ENCODE data around the gene GNAT3. TPM values are rescaled to one million over a fixed set of nuclear protein-coding genes. Genes with fewer than 3 reads are reported as not detected.

GNAT3 gene
- total RNA-seq, 1 donor from 2014 or later = not detected

GRCh38 chr7:80482950-80483349 lies 28.9 kb downstream of the GNAT3 start:
- peaks cover 5% of the 10 kb centered on the region for H3K9me3 Mint-ChIP-seq
- no peak for DNase-seq (ENCODE audit: low read depth, low spot score)
- H3K27me3 Mint-ChIP-seq (ENCODE audit: low read depth) = no peaks in the 10 kb centered on the region
- TF ChIP-seq, protein P1, sequence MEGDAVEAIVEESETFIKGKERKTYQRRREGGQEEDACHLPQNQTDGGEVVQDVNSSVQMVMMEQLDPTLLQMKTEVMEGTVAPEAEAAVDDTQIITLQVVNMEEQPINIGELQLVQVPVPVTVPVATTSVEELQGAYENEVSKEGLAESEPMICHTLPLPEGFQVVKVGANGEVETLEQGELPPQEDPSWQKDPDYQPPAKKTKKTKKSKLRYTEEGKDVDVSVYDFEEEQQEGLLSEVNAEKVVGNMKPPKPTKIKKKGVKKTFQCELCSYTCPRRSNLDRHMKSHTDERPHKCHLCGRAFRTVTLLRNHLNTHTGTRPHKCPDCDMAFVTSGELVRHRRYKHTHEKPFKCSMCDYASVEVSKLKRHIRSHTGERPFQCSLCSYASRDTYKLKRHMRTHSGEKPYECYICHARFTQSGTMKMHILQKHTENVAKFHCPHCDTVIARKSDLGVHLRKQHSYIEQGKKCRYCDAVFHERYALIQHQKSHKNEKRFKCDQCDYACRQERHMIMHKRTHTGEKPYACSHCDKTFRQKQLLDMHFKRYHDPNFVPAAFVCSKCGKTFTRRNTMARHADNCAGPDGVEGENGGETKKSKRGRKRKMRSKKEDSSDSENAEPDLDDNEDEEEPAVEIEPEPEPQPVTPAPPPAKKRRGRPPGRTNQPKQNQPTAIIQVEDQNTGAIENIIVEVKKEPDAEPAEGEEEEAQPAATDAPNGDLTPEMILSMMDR (conservative IDR thresholded peaks at IDR 0.05) = no peak
- H3K27ac Mint-ChIP-seq (ENCODE audit: unreplicated experiment) = no peak overlapping the region
- H3K4me1 Mint-ChIP-seq = no peaks in the 10 kb centered on the region
- H3K36me3 Mint-ChIP-seq (ENCODE audit: low read depth) = peaks cover 2% of the 10 kb centered on the region
- no peak overlapping the region for H3K4me3 Mint-ChIP-seq

- Mint-ChIP-seq H3K4me1 (no peaks in the 10 kb centered on the region), H3K27ac (ENCODE audit: unreplicated experiment) (no peak overlapping the region), H3K36me3 (ENCODE audit: low read depth) (peaks cover 2% of the 10 kb centered on the region), H3K27me3 (ENCODE audit: low read depth) (no peaks in the 10 kb centered on the region), H3K9me3 (peaks cover 5% of the 10 kb centered on the region), H3K4me3 (no peak overlapping the region)
- no peak for DNase-seq (ENCODE audit: low read depth, low spot score)
- TF ChIP-seq, protein P1 (conservative IDR thresholded peaks at IDR 0.05) = no peak
These were observed 30.5 kb downstream of the GNAT3 start for GRCh38 chr7:80481196-80481884.

DNA sequence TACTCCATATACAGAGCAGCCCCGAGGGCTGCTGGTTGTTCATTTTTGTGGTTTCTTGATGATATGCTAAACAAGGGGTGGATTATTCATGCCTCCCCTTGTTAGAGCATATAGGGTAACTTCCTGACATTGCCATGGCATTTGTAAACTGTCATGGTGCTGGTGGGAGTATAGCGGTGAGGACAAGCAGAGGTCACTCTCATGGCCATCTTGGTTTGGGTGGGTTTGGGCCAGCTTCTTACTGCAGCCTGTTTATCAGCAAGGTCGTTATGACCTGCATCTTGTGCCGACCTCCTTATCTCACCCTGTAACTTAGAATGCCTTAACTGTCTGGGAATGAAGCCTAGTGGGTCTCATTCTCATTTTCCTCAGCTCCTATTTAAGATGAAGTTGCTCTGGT lies 31.3 kb downstream of the GNAT3 start:
- no peak overlapping the region for H3K4me3 Mint-ChIP-seq
- DNase-seq (ENCODE audit: low read depth, low spot score) = no peak
- no peaks in the 10 kb centered on the region for H3K4me1 Mint-ChIP-seq
- no peaks in the 10 kb centered on the region for H3K27me3 Mint-ChIP-seq (ENCODE audit: low read depth)
- H3K36me3 Mint-ChIP-seq (ENCODE audit: low read depth) = peaks cover 2% of the 10 kb centered on the region
- TF ChIP-seq, protein P1 (conservative IDR thresholded peaks at IDR 0.05) = no peak
- peaks cover 5% of the 10 kb centered on the region for H3K9me3 Mint-ChIP-seq
- H3K27ac Mint-ChIP-seq (ENCODE audit: unreplicated experiment) = peak overlapping the region; percentile 35

- DNase-seq (ENCODE audit: low read depth, low spot score) = no peak
- H3K27ac Mint-ChIP-seq (ENCODE audit: unreplicated experiment) = no peak overlapping the region
- TF ChIP-seq, protein P1 (conservative IDR thresholded peaks at IDR 0.05) = no peak
- H3K36me3 Mint-ChIP-seq (ENCODE audit: low read depth) = peaks cover 2% of the 10 kb centered on the region
- H3K4me3 Mint-ChIP-seq = no peak overlapping the region
- H3K9me3 Mint-ChIP-seq = peaks cover 5% of the 10 kb centered on the region
- no peaks in the 10 kb centered on the region for H3K4me1 Mint-ChIP-seq
- H3K27me3 Mint-ChIP-seq (ENCODE audit: low read depth) = no peaks in the 10 kb centered on the region
These were observed 33.2 kb downstream of the GNAT3 start for GRCh38 chr7:80478683-80479082.

DNA sequence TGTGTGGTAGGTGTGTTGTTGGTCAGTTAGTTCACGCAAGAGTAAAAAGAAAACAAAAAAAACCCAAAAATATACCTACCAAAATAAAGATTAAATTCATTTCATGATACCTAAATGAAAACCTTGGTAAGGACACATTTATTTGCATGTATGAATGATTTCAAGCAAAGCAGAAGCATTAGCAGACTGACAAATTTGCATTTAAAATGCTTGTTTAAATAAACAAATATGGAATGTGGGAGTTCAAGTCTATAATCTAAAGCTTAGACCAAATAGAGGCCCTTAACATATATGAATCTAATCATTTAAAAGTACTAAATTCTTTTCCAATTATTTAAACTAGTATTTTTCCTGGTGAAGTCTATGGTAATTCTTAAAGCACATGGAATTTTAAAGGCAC lies 35.8 kb downstream of the GNAT3 start:
- H3K36me3 Mint-ChIP-seq (ENCODE audit: low read depth) = no peaks in the 10 kb centered on the region
- no peak overlapping the region for H3K27ac Mint-ChIP-seq (ENCODE audit: unreplicated experiment)
- no peak overlapping the region for H3K4me3 Mint-ChIP-seq
- peaks cover 6% of the 10 kb centered on the region for H3K4me1 Mint-ChIP-seq
- H3K9me3 Mint-ChIP-seq = no peaks in the 10 kb centered on the region
- TF ChIP-seq, protein P1 (conservative IDR thresholded peaks at IDR 0.05) = no peak
- DNase-seq (ENCODE audit: low read depth, low spot score) = no peak
- H3K27me3 Mint-ChIP-seq (ENCODE audit: low read depth) = no peaks in the 10 kb centered on the region
